Epithelial cell of proximal tubule (primary cell): ENCODE data around the gene POU2F2. TPM values are rescaled to one million over a fixed set of nuclear protein-coding genes. Genes with fewer than 3 reads are reported as not detected.
"Not testable (repeated sequence)": the region's sequence is repeated elsewhere in the genome, so short reads cannot be mapped to it uniquely, and the experiment has no call there.

ENCODE experiments used
- DNase-seq: peaks from one replicate; pipeline ENCODE4 v3.0.0-alpha.2; 2011; ENCODE audit warnings: low read depth
- H3K4me3 ChIP-seq: 2 replicates; pipeline ENCODE4 v1.5.1; 2011; ENCODE audit warnings: low read depth, mild to moderate bottlenecking, low read length
- total RNA-seq: library from RNA; depleted of rRNA; stranded (reverse); fragments of >200 nt; gene quantifications from 2 replicates; pipeline ENCODE4 v1.2.3, GENCODE V29; 2015
- TF ChIP-seq, protein P1 (sequence below): conservative IDR thresholded peaks from 2 replicates; pipeline ENCODE4 v1.5.1; 2012; ENCODE audit warnings: low read depth, mild to moderate bottlenecking, low read length

POU2F2 gene
- total RNA-seq, 1 donor from 2014 or later = 0.46 TPM

- no peak for DNase-seq
- TF ChIP-seq, protein P1, sequence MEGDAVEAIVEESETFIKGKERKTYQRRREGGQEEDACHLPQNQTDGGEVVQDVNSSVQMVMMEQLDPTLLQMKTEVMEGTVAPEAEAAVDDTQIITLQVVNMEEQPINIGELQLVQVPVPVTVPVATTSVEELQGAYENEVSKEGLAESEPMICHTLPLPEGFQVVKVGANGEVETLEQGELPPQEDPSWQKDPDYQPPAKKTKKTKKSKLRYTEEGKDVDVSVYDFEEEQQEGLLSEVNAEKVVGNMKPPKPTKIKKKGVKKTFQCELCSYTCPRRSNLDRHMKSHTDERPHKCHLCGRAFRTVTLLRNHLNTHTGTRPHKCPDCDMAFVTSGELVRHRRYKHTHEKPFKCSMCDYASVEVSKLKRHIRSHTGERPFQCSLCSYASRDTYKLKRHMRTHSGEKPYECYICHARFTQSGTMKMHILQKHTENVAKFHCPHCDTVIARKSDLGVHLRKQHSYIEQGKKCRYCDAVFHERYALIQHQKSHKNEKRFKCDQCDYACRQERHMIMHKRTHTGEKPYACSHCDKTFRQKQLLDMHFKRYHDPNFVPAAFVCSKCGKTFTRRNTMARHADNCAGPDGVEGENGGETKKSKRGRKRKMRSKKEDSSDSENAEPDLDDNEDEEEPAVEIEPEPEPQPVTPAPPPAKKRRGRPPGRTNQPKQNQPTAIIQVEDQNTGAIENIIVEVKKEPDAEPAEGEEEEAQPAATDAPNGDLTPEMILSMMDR = no peak
- H3K4me3 ChIP-seq = no peak overlapping the region
Measured at GRCh38 chr19:42105368-42105767, 26.9 kb downstream of the POU2F2 start.

GRCh38 chr19:42102877-42103276 lies 29.4 kb downstream of the POU2F2 start:
- no peak overlapping the region for H3K4me3 ChIP-seq
- TF ChIP-seq, protein P1 = no peak
- no peak for DNase-seq

DNA sequence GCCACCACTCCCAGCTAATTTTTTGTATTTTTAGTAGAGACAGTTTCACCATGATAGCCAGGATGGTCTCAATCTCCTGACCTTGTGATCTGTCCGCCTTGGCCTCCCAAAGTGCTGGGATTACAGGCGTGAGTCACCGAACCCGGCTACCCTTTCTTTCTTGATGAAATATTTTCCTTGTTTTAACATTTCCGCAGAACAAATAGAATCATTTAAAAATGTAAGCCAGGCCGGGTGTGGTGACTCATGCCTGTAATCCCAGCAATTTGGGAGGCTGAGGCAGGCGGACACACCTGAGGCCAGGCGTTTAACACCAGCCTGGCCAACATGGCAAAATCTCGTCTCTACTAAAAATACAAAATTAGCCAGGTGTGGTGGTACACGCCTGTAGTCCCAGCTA lies 32.0 kb downstream of the POU2F2 start:
- not testable (repeated sequence) for DNase-seq, H3K4me3 ChIP-seq

DNA sequence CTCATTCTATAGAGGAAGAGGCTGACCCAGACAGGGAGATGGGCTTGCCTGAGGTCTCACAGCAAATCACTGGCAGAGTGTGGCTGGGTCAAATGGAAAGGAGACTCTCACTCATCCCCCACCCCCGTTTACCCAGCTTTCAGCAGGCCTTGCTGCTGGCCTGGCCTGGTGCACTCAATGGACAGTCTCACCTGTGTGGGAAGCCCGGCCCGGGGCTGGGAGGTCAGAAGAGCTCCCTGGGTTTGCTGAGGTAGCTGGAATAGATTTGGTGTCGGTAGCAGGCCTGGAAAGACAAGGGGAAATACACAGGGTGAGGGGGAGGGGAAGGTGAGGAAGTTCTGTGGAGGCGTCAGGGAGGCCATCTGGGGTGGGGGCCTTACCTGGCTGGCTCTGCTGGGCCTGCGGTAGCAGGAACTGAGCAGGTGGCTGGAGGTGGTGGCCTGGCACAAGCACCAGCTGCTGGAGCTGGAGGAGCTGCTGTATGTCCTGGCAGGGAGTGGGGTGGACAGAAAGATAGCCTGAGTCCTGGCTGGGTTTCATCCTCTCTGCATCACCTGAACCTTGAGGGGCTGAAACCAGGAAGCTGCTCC lies 32.8 kb downstream of the POU2F2 start:
- H3K4me3 ChIP-seq = no peak overlapping the region
- TF ChIP-seq, protein P1 = no peak
- DNase-seq = no peak

DNA sequence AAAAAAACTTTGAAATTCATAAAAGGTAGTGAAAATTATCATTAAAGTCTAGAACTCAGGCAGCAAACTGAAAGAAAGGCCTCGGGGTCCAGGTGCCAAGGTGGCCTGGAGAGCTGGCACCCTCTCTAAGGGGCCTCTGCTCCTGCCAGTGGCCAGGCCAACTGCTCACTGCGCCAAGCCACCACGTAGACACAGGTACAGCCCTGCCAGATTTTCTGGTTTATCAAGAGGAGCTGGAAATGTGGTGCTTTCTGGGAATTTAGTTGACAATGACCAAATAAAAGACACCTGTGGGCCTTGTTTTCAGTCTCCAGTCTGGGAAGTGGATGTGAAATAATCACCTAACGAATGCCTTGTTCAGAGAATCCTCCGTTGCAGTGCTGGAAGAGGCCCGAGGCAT lies 33.5 kb downstream of the POU2F2 start:
- no peak overlapping the region for H3K4me3 ChIP-seq
- TF ChIP-seq, protein P1 = no peak
- no peak for DNase-seq

DNA sequence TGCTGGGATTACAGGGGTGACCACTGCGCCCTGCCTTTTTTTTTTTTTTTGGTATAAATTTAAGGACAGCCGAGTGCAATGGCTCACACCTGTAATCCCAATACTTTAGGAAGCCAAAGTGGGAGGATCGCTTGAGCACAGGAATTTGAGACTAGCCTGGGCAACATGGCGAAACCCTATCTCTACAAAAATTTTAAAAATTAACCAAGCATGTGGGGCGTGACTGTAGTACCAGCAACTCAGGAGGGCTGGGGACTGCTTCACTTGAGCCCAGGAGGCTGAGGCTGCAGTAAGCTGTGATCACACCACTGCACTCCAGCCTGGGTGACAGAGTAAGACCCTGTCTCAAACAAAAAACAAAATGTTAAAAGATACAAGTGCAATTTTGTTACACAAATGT lies 34.8 kb downstream of the POU2F2 start:
- H3K4me3 ChIP-seq = no peak overlapping the region
- TF ChIP-seq, protein P1 = no peak

DNA sequence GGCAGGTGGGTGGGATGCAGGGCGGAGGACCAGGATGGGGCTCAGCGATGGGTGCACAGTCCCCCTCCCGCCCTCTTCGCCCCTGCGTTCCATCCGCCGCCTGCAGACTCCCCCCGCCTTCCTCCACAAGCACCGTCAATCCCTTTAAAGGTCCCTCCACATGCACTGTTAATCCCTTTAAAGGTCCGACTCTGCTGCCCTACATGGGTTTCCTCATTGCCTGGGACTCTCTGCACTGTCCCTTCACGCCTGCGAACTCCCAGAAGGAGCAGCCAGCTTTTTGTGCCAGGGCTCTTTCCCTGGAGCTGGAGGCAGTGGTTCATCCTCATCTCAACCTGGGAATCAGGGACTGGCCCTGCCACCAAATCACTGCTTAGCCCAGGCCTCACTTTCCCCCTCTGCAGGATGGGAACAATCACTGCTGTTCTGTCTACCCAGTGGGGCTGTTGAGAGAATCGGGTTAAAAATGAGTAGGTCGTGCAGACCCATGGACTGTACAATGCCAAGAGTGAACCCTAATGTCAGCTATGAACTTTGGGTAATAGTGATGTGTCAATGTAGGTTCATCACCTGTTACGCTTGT lies 35.9 kb downstream of the POU2F2 start:
- TF ChIP-seq, protein P1 = no peak
- no peak for DNase-seq
- no peak overlapping the region for H3K4me3 ChIP-seq

More for the DNA sequence above, 34.8 kb downstream of the POU2F2 start:
- DNase-seq = no peak
